GM18502 (cell line): Measurements from ENCODE around the gene GPR55.

Source experiments
- ATAC-seq: cut with Tn5 transposase; IDR thresholded peaks from one replicate; pipeline ENCODE4 v1.9.1; 2021; ENCODE audit warnings: mild to moderate bottlenecking; ENCODE audit not compliant: unreplicated experiment, poor library complexity

GPR55 gene

DNA sequence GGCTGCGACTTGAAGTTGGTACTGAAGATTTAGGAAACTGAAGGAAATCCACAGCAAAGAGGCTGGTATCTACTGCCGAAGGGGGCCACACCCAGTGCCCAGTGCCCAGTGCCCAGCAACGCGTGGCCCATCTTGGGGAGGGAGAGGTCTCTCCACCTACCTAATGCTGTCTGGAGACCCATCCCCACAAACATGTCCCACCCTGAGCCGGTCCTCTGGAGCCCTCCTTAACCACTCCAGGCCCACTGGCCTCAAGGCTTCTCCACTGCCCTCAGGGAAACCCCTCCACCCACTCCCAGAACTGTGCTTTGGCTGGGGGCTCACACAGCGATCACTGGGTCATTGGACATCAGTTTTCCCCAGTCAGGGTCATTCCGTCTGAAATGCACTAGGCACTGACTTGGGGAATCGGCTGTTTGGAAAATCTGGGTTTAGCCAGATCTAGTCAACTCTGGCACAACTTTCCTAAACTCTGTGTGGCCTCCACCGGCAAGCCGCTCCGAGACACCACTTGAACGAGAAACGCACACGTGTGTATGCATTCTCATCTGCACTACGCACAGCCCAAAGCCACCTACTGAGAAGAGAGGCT lies 20.1 kb downstream of the GPR55 start:
- no peak for ATAC-seq

- no peak for ATAC-seq
Observed at GRCh38 chr2:230903231-230904150, 21.6 kb downstream of the GPR55 start.

DNA sequence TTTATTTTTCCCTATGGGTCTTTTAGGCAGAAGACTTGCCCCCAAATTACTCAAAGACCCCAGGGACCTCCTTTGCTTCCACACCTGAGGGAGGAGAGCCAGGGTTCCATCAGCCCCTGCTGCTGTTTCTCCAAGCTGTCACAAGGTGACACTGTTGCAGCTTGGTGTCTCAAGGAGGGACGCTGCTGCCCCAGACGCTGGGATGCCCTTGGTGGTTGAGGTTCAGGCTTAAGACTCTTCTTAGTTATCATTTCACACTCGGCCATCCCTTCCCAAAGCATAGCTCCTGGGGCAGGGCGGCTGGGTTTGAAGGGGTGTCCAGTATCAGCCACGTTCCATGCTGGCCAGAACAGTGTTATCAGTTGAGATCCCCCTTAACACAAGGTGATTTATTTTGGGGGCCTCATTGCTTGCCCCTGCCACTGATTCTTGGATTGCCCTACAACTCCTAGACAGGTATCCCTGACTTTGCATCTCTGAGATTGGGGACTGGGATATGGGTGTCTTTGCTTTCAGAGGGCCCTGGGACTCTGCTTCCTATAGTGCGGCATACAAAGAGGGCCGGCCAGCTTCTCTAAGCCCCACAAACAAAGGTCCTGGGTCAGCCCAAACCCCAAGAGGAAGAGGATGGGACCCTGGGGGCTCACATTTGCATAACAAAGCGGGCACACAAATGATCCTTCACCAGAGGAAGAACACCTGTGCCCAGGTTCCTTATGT lies 22.7 kb downstream of the GPR55 start:
- peak; percentile 68 for ATAC-seq

DNA sequence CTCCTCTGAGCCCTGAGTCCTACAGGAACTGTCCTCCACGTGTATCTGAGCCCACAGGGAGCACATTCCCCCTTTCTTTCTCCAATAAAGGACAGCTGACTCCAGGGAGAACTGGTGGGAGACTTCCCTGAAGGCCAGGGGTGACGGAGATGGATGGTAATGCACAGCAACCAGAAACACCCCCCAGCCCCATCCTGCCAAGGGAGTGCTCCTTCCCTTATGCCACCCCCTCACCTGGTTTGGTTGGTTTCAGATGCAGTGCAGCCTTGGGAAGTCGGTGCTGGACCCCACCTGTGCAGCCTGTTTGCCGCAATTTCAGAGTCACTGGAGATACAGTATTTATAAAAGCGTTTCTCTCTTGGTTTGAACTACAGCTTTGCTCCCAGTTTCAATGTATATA lies 24.0 kb downstream of the GPR55 start:
- no peak for ATAC-seq

DNA sequence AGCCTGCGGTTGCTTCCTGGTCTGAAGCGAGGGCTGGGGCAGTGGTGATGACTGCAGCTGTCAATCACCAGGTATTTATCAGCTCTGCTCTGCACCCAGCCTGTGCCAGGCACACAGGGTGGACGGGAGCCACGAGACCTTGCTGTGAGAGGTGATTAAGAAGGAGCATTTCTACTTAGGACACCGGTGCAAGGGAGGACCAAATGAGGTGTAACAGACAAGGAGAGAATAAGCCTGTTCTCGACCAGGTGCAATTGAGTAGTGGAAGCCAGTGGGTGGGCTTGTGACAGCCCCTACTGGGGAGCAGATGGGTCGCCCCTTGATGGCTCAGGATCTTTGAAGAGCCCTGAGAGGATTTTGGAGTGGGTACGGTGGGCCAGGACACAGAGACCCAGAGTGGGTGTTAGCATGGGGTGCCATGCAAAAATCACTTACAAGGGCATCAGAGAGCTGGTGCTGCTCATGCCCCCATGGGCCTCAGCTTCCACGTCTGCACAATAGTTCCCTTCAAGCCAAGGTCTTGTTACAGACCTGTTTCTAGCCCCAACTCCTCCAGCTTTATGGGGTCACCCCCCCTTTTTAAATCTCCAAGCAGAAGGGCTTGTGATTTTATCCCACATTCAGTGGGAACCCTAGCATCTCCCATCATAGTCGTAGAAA lies 24.6 kb downstream of the GPR55 start:
- no peak for ATAC-seq

DNA sequence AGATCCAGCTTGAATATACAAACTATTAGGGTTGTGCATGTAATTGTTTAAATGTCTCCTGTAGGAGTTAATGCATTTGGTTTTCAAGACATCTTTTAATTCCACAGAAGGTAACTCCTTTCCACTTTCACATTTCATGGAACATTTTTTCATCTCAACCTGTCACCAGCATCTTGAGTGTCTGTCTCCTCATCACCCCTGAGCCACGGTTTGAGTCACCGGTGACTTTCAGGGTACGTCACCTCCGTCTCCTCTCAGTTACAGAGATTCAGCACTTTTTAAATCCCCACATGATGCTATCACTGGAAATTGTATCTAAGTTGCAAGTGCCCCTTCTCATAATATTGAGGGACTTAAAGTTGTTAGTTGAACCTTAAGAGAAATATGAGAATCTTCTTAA lies 25.3 kb downstream of the GPR55 start:
- no peak for ATAC-seq

- no peak for ATAC-seq
Observed at GRCh38 chr2:230899287-230899686, 25.8 kb downstream of the GPR55 start.

GRCh38 chr2:230898713-230899091 lies 26.3 kb downstream of the GPR55 start:
- ATAC-seq = no peak

- no peak for ATAC-seq
Observed at GRCh38 chr2:230898016-230898712, 26.9 kb downstream of the GPR55 start.

- ATAC-seq = no peak
Observed at GRCh38 chr2:230896346-230897115, 28.5 kb downstream of the GPR55 start.

GRCh38 chr2:230895536-230896345 lies 29.3 kb downstream of the GPR55 start:
- ATAC-seq = no peak

DNA sequence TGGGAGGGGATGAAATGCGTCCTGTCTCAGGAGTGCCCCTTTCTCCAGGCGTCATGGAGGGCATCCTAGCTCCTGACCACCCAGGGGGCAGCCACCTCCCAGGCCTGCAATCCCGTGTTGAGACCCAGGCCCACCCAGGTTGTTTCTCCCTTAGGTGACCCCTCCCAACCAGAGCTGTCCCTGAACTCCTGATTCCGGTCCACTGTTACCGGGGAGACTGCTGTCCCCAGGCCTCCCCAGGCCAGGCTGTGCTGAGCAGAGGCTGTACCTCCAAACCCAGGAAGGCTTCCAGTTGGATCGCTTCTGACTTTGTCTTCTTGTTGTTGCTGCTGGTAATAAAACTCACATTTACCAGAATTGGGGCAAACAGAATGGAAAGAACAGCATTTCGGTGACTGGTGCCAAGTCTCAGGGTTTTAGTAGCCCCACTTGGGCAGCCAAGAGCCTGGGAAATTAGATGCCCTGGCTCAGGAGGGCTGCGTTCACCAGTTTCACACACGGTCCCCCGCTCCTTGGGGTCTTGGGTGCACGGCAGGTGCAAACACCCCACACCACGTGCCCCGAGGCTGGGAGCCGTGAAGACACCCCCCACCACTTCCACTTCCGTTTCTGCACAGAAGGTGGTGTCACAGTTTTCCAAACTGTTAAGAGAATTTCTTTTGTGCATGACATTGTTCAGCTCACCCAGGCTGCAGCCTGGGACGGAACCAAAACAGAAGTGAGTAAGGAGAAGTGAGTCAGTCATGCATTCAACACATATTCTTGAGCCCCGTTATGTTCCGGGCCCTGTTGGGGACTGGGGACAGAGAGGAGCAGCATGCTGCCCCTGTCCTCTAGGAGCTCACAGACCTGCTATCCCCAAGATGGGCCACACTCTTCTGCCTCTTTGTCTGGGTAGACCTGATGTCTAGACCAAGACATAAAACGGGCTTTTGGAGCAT lies 30.9 kb downstream of the GPR55 start:
- ATAC-seq = peak; percentile 48

- peak; percentile 72 for ATAC-seq
Observed at GRCh38 chr2:230893338-230893737, 31.7 kb downstream of the GPR55 start.

DNA sequence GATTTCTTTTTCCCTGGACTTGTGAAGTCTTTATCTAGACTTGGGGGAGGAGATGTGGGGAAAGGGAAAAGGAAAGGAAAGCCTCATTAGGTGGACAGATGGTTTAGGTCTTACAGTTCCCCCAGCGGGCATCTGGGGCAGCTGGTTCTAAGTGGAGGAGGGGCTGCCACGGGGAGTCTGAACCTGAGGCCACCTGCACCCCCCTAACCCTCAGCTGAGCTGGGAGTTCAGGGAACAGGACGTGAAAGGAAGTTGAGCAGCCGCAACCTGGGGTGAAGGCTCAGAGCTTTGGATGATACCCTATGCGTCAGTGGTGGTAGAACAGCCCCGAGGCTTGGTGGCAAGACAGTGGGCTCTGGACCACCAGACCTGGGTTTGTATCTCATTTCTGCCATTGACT lies 33.5 kb downstream of the GPR55 start:
- ATAC-seq = no peak

- no peak for ATAC-seq
Observed at GRCh38 chr2:230891064-230891463, 34.0 kb downstream of the GPR55 start.

DNA sequence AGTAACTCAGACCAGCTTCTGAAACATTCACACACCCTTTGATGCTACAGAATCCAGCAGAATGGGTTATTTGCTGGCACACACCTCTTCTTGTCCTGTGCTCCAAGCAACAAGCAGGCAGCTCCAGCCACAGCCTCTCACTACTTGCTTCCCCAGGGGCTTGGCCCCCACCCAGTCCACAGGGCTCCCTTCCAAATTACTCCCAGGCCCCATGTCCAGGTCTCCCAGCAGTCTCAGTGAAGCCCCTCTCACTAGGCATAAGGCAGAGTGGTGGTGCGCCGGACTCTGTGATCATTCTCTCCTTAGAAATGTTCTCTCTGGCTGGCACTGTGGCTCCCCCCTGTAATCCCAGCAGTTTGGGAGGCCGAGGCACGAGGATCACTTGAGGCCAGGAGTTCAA lies 34.4 kb downstream of the GPR55 start:
- no peak for ATAC-seq

GRCh38 chr2:230889911-230890601 lies 35.0 kb downstream of the GPR55 start:
- no peak for ATAC-seq
